Measurements from ENCODE around the gene CTLA4. TPM values are rescaled to one million over a fixed set of nuclear protein-coding genes. Genes with fewer than 3 reads are reported as not detected.
"Not testable (repeated sequence)": the region's sequence is repeated elsewhere in the genome, so short reads cannot be mapped to it uniquely, and the experiment has no call there.

The CTLA4 gene
- polyA plus RNA-seq, 5 donors: 0.12 to 0.21 (median 0.16) TPM

DNA sequence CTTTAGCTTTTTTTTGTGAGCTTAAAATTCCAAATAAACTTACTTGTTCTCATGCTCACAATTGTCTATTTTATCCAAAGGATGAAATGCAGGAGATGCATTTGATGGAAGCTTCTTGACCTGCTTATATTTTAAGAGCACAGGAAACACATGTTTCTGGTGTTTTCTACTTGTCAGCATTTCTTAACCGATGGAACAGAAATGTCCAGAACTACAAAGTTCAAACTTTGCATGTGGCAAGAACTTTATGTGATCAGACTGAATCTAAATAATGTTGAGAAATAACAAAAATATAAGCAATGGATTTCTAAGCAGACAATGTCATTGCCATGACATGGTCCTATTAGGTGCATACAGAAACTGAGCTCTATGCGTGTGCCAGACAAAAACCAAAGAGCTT is 9.9 kb upstream of the CTLA4 start:
- no peak for DNase-seq

DNA sequence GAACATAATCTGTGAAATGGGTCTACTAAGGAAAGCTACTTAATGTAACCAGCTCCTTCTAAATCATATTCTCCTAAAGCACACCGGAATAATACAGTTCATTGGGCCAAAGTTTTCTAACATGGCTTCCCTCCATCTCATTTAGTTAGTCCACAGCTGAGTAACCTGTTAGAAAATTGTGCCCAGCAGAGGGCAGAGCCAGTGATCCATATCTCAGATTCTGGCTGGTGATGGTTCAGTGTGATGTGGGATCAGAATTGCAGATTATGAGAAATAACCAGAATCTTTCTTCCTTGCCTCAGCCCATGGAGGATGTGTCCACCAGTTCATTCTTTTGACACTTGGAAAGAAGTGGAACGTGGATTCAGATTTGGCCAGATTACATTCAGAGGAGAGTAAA is 9.4 kb upstream of the CTLA4 start:
- DNase-seq: no peak

DNA sequence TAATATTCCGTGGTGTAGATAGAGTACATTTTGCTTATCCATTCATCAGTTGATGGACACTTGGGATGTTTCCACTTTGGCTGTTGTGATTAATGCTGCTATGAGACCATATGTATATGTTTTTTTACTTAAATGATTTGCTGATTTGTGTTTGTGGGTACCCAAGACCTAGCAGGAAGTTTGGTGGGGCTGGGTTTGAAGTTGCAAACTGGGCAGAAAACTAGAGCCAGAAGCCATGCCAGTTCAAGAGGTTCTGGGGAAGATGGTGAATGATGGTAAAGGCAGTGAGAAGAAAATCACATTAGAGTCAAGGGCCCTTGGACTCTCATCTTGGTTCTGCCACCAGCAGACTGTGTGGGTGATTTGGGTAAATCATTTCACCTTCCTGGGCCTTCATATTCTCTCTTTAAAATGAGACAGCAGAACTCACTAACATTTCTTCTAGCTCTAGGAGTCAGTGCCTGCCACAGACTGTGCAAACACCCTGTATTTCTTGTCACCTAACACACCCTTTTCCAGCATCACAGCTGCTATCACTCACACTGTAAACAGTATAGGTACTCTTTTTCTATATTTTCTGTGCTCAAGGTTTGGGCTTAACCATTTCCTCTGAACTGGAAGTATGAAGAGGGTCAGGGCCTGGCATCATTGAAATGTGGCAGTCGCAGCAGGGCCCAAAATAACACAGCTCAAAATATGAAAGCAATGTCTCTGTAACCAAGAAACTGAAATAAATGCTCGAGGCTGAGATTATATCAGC is 8.4 kb upstream of the CTLA4 start:
- no peak for DNase-seq

DNA sequence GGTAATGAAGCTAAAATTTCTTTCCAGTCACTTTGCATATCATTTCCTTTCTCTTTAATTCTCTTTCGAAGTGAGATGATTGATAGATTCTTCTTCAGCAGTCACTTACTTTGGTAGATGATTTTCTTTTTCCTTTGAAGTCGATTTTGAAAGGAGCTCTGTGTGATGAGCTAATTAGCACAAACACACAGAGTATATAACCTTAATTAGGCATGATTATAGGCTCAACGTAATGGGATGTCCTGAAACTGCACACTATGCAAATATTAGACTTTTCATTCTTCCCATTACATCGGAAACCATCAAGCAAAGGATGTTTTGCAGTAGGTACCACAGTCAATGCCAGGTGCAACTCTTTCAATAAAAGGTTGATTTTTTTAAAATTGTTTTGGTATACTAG is 6.4 kb upstream of the CTLA4 start:
- DNase-seq: no peak

DNA sequence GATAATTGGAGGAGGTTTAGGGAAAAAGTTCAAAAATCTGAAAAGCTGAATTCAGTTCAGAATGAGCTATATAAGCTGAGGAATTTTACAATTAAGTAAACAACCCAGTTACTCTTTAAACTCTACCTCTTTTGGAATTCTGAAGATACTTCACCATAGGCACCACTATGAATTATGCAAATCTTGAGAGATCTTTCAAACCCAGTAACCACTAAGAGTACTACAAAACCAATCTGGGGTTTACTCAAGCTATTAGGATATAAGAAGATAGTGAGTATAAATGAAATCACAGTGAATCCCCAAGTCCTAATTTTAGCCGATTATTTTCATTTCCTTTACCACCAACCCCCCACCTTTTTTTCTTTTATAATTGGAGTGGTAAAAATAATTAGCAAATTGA is 6.0 kb upstream of the CTLA4 start:
- DNase-seq: no peak

DNA sequence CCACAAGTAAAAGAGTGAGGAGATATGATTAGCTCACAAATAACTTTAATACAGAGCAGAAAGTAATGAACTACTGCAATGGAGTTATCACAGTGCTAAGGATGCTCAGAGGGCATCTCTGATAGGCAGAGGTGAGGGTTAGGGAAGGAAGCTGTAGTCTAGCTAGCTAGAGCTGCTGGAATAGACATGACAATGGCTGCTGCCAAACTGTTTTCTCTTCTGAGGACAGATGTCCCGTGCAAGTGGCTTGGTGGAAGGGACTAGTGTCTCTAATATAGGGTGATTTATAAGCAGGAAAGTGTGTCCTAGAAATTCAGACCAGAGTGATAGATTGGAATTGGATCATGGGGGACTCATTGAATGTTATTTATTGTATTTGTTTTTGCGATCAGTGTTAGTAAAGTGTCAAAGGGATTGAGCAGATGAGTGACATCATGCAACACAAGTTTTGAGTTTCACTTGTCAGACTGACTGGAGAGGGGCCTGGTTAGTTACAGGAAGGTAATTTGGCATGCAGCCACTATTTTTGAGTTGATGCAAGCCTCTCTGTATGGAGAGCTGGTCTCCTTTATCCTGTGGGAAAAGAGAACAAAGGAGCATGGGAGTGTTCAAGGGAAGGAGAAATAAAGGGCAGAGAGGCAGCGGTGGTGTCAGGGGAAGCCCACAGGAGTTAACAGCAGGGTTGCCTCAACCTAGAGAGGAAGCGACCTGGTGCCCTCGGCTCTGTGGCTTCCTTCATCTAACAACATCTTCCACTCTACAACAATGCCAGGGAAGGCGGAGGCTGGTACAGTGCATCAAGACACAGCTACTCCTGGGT is 1.9 kb downstream of the CTLA4 start:
- no peak for DNase-seq

DNA sequence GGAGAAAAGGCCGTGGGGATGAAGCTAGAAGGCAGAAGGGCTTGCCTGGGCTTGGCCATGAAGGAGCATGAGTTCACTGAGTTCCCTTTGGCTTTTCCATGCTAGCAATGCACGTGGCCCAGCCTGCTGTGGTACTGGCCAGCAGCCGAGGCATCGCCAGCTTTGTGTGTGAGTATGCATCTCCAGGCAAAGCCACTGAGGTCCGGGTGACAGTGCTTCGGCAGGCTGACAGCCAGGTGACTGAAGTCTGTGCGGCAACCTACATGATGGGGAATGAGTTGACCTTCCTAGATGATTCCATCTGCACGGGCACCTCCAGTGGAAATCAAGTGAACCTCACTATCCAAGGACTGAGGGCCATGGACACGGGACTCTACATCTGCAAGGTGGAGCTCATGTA is 2.9 kb downstream of the CTLA4 start:
- DNase-seq: no peak

DNA sequence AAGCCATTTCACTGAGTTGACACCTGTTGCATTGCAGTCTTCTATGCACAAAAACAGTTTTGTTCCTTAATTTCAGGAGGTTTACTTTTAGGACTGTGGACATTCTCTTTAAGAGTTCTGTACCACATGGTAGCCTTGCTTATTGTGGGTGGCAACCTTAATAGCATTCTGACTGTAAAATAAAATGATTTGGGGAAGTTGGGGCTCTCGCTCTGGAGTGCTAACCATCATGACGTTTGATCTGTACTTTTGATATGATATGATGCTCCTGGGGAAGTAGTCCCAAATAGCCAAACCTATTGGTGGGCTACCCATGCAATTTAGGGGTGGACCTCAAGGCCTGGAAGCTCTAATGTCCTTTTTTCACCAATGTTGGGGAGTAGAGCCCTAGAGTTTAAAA is 3.4 kb downstream of the CTLA4 start:
- DNase-seq: no peak

DNA sequence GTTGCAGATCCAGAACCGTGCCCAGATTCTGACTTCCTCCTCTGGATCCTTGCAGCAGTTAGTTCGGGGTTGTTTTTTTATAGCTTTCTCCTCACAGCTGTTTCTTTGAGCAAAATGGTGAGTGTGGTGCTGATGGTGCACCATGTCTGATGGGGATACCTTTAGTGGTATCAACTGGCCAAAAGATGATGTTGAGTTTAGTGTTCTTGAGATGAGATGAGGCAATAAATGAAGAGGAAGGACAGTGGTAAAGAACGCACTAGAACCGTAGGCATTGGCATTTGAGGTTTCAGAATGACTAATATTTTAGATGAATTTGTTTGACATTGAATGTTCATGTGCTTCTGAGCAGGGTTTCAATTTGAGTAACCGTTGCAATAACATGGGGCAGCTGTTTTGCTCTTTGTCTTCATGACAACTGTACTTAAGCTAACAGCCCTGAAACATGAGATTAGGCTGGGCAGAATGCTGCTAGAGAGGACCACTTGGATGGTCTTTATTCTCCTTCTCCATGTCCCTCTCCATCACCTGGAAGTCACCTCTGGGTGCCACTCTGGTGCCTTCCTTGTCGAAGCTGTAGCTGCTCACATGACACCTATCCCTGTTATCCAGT is 3.9 kb downstream of the CTLA4 start:
- no peak for DNase-seq

DNA sequence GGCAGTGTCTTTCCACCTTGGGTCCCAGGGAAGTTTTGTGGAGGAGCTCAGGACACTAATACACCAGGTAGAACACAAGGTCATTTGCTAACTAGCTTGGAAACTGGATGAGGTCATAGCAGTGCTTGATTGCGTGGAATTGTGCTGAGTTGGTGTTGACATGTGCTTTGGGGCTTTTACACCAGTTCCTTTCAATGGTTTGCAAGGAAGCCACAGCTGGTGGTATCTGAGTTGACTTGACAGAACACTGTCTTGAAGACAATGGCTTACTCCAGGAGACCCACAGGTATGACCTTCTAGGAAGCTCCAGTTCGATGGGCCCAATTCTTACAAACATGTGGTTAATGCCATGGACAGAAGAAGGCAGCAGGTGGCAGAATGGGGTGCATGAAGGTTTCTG is 5.9 kb downstream of the CTLA4 start:
- no peak for DNase-seq

DNA sequence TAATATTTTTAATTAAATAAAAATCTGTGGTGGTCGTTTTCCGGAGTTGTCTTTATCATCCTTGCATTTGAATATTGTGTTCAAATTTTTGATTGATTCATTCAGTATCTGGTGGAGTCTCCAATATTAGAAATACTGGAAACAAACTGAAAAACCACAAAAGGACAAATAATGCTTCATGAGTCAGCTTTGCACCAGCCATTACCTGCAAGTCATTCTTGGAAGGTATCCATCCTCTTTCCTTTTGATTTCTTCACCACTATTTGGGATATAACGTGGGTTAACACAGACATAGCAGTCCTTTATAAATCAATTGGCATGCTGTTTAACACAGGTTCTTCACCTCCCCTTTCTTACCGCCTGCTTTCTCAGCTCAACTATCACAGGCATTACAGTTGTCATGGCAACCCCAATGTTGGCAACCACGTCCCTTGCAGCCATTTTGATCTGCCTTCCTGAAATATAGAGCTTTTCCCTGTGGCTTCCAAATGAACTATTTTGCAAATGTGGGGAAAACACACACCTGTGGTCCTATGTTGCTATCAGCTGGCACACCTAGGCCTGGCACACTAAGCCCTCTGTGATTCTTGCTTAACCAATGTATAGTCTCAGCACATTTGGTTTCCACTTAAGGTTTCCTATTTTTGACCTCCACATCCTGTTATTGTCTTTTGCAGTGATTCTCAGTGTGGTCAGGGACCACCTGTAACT is 6.5 kb downstream of the CTLA4 start:
- no peak for DNase-seq

DNA sequence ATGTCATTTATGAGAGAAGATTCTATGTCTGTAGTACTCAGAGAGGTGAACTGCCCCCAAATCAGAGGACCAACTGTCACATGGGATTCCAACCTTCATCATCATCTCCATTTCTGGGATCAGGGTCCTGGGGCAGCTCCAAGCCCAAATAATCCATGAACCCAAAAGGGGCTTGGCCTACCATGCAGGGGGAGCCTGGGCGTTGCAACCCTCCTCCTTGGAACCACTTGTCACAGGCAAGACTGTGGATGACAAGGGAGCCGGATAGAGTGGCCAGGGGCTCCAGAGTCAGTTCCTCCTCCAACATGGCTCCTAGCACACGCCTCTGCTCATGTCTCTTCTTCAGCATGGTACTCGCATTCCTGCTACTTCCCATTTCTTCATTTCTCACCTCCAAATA is 7.9 kb downstream of the CTLA4 start:
- DNase-seq: no peak

DNA sequence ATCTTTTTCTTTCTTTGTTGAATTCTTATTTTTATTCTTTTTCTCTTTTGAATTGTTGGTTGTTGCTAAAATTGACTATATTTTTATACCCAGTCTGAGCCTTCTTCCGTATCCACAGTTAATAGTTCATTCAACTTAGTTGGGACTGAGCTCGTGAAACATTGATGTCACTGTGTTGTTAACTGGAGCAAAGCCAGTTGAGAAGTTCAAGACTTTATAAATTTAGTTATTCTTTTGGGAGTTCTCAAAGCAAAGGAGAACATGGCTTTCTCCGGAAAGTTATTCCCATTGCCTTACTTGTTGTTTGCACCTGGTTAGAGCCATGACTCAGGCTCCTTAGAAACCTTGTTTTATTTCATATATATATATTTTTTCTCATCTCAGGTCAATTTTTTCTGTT is 8.8 kb downstream of the CTLA4 start:
- no peak for DNase-seq

DNA sequence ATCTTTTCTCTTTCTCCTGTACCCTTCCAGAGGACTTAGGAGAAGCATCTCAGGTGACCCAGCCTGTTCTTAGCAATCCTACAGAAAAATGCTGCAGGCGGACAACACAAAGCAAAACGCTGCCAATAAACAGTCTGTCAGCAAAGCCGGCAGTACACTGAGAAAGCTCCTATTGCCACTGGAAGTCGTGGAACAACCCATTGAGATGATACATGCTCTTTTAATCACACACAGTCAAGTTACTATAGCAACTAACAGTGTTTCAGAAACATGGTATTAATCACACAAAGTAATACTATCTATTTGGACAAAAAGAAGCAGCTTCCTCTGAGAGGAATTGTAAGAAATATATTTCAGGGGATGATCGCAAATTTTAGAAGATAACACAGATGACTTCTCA is 10.5 kb downstream of the CTLA4 start:
- no peak for DNase-seq

DNA sequence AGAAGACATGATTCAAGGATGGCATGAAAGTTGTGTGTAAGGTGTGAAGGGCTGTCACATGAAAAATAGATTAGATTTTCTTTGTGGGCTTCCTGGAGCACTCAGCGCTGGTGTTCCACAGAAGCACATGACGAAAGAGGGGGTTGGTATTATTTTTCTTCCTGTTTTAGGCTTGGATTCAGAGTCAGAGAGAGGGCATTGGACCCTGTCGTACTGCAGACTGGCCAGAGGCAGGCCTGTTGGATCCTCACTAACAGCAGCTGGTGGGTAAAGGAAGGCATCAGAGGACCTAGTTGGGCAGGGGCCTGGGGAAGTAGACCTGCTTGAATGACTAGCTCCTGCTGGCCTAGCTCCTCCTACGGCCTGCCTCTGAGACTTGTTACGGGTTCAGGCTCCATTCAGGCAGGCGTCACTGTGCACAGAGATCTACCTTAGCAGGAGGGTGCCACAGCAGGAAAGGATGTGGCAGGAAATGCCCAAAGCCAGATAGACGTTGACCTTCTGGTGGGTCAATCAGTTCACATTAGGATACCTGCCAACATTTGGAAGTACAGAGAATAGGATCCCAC is 13.1 kb downstream of the CTLA4 start:
- no peak for DNase-seq

DNA sequence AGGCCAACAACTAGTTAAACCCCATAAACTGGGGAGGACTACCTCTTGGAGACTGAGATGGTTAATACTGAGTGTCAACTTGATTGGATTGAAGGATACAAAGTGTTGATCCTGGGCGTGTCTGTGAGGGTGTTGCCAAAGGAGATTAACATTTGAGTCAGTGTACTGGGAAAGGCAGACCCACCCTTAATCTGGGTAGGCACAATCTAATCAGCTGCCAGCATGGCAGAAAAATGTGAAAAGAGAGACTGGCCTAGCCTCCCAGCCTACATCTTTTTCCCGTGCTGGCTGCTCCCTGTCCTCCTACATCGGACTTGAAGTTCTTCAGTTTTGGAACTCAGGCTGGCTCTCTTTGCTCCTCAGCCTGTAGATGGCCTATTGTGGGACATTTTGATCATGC is 13.6 kb downstream of the CTLA4 start:
- not testable (repeated sequence) for DNase-seq

DNA sequence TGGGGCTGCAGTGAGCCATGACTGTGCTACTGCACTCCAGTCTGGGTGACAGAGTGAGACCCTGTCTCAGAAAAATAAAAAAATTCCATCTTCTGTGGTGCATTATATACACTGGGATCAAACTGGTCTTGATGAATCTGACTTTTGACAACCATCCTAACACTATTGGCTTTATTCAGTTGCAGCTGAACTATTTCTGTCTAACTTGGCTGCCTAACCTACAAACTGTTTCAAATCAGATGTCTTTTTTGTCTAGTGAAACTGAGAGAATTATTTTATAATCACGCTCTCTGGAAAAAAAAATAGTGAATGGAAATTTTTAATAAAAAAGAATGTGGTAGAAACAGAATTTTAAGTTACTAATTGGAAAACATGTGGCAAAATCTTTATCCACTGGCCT is 15.0 kb downstream of the CTLA4 start:
- DNase-seq: no peak

DNA sequence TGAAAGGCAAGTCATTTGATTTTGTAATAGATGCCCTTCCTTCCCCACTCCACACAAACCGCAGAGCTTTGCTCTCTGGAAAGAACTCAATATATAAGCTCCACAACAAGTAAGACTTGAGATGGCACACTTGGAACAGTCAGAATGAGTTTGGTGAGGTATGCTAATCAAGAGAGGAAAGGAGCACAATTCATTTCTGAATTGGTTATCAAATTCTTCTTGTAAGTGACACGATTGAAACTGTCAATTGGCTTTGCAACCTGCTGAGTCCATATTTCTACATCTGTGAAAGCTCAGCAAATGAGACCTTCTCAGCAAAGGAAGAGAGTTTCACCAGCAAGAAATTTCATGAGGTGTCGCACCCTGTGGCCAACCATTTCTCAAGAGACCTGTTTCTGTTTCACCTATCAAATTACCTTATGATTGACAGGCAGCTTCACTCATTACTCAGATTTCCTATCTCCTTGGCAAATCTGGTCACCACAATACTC is 19.1 kb downstream of the CTLA4 start:
- DNase-seq: no peak

DNA sequence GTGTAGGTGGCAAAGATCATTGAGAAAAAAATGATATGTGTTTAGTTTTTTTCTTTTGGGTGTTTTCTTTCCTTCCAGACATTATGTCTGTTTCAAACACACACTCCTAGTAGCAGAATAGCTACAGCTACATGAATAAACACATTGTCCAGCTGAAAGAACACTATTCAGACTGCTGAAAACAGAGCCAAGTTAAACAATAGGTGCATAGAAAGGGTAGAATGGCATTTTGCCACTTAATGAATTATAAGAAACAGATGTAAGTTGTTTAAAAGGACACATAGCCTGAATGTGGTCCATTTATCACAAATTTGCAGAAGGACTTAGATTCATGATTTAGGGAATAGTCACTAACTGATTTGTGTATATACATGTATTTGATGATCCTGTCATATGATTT is 20.1 kb downstream of the CTLA4 start:
- no peak for DNase-seq

DNA sequence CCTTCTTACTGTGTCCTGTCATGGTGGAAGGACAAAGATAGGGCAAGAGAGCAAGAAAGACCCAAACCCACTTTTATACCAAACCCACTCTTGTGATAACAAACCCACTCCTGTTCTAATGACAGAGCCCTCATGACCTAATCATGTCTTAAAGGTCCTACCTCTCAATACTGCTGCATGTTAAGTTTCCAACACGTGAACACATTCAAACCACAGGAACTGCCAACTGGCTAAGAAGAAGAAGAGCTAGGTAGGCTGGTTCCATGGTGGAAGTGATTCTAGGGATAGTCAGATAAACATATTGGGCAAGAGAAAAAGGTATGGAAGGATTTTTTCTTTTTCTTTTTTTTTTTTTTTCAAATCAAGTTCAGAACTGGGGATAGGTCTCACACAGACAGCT is 22.0 kb downstream of the CTLA4 start:
- no peak for DNase-seq

DNA sequence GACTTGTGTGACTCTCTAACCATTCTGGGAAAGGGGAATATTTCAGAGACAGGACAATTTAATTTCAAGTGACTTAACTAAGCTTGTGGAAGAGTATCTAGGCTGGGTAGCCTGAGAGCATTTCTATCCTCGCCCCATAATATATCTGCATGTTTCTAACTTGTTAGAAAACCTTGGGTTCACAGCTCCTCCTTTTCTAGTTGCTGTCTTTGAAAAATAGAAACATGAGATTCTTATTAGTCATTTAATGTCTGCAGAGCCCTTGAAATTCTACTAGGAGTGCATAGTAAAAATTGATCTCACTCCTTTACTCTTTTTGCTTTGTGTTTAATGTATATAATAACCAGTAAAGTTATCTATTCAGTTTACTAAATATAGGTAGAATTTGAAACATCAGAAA is 22.4 kb downstream of the CTLA4 start:
- DNase-seq: no peak

DNA sequence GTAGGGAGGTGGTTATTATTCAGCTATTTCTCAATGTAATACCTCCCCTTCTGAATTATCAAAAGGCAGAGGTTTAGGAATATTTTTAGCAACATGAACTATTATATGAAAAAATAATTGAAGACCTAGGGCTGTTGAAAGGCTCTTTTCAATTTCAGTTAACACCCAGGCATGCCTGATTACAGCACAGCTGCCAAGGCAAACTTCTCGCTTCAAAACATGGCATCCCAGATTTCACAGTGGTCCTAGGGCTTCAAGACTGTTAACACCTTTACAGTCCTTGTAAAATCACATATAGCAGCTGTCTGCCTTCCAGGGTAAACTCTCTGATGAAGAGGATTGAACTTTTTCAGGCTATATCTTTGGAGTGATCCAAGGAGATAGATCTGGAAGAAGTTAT is 23.2 kb downstream of the CTLA4 start:
- no peak for DNase-seq
